GM12878 (cell line): ENCODE measurements around the gene ASIC1. TPM values are rescaled to one million over a fixed set of nuclear protein-coding genes. Genes with fewer than 3 reads are reported as not detected.

ENCODE experiments used
- ATAC-seq: fragments of 200-7000 bp; cut with Tn5 transposase; 3 replicates; pipeline ENCODE4 v1.9.1; 2020; ENCODE audit warnings: mild to moderate bottlenecking, moderate library complexity
- BruUV-seq: library from RNA; stranded (reverse); fragments of 400-500 nt; replicated peaks from 2 replicates; lab custom pipeline; 2021; lab: Mats Ljungman, UMichigan
- CTCF ChIA-PET: fragments of 300-600 bp; sonication (Branson Sonifier 250); formaldehyde crosslinking; extraction: SDS; loops from one replicate; lab custom pipeline; 2021; ENCODE audit warnings: inconsistent platforms; lab: Yijun Ruan, JAX
- POLR2A ChIA-PET: fragments of 350-600 bp; formaldehyde crosslinking; extraction: SDS; loops from one replicate; lab custom pipeline; 2021; ENCODE audit warnings: inconsistent platforms; lab: Charles Lee
- RAD21 ChIA-PET: fragments of 300-600 bp; sonication (Branson Sonifier 250); formaldehyde crosslinking; loops from one replicate; lab custom pipeline; 2023; ENCODE audit warnings: antibody characterized with exemption; ENCODE audit not compliant: unreplicated experiment; lab: Charles Lee
- SMC1A ChIA-PET: fragments of 300-600 bp; sonication (Branson Sonifier 250); formaldehyde crosslinking; loops from one replicate; lab custom pipeline; 2023; ENCODE audit not compliant: unreplicated experiment, uncharacterized antibody; lab: Charles Lee
- DNase-seq: peaks from one replicate; pipeline ENCODE4 v3.0.0-alpha.2; 2011; ENCODE audit warnings: low read depth, low spot score
- FAIRE-seq: peaks from 3 replicates; lab custom pipeline; 2011; peaks lifted over from hg19 to GRCh38; lab: Jason Lieb, UNC
- H2AFZ ChIP-seq: 2 replicates; pipeline ENCODE4 v1.6.0; 2011; ENCODE audit warnings: low read depth, low read length, control low read depth; ENCODE audit not compliant: control insufficient read depth
- H3K27ac ChIP-seq: 2 replicates; pipeline ENCODE4 v1.5.1; 2011; ENCODE audit warnings: control low read depth; ENCODE audit not compliant: control insufficient read depth, insufficient read depth
- H3K27me3 ChIP-seq, 2 experiments: replicated peaks in 1 of 2; 2 replicates each; pipeline versions ENCODE4 v1.6.0 to v1.6.1; 2011; ENCODE audit warnings: low read length in 1 of 2; ENCODE audit not compliant: control insufficient read depth in 2 of 2, insufficient read depth in 2 of 2
- H3K36me3 ChIP-seq, 2 experiments: 2 replicates each; pipeline ENCODE4 v1.5.1; 2011; ENCODE audit warnings: low read length in 1 of 2; ENCODE audit not compliant: control insufficient read depth in 2 of 2, insufficient read depth in 2 of 2
- H3K4me1 ChIP-seq: 2 replicates; pipeline ENCODE4 v1.6.1; 2011; ENCODE audit warnings: mild to moderate bottlenecking, low read length, moderate library complexity, mixed read lengths; ENCODE audit not compliant: control insufficient read depth, insufficient read depth
- H3K4me2 ChIP-seq: 2 replicates; pipeline ENCODE4 v1.6.0; 2011; ENCODE audit warnings: control low read depth; ENCODE audit not compliant: control insufficient read depth, insufficient read depth
- H3K4me3 ChIP-seq: fragments of 200-600 bp; sonication (generic); 2 replicates; pipeline ENCODE4 v1.5.1; 2016
- H3K79me2 ChIP-seq: 2 replicates; pipeline ENCODE4 v1.6.0; 2011; ENCODE audit warnings: low read length; ENCODE audit not compliant: control insufficient read depth, insufficient read depth
- H3K9ac ChIP-seq: 2 replicates; pipeline ENCODE4 v1.8.0; 2011; ENCODE audit warnings: low read length, control low read depth, mixed read lengths; ENCODE audit not compliant: control insufficient read depth, insufficient read depth
- H3K9me3 ChIP-seq: replicated peaks from 3 replicates; pipeline ENCODE4 v1.5.1; 2011; ENCODE audit warnings: mild to moderate bottlenecking, low read length; ENCODE audit not compliant: control insufficient read depth, insufficient read depth
- H4K20me1 ChIP-seq: 2 replicates; pipeline ENCODE4 v1.6.0; 2011; ENCODE audit not compliant: control insufficient read depth, insufficient read depth
- ASH2L ChIP-seq: fragments of 300-600, 200-600 bp; sonication (generic); IDR thresholded peaks from 2 replicates; pipeline ENCODE4 v1.6.1; 2017; ENCODE audit warnings: low read depth, mild to moderate bottlenecking, borderline replicate concordance
- BHLHE40 ChIP-seq, 2 experiments: fragments of 450-650 bp in 1 of 2; IDR thresholded peaks; 2 replicates each; pipeline ENCODE4 v1.6.1; 2011 to 2017; ENCODE audit warnings: low read depth in 2 of 2, borderline replicate concordance in 1 of 2, improper control_type of control experiment in 1 of 2, low read length in 1 of 2, mild to moderate bottlenecking in 1 of 2
- FOXK2 ChIP-seq: fragments of 450-650 bp; IDR thresholded peaks from 2 replicates; pipeline ENCODE4 v1.6.1; 2017; ENCODE audit warnings: mild to moderate bottlenecking, moderate library complexity
- FOXM1 ChIP-seq: IDR thresholded peaks from 2 replicates; pipeline ENCODE4 v1.6.1; 2012; ENCODE audit warnings: low read depth, mild to moderate bottlenecking, inconsistent platforms, low read length, moderate library complexity
- JUND ChIP-seq: IDR thresholded peaks from 2 replicates; pipeline ENCODE4 v1.6.1; 2012; ENCODE audit warnings: low read depth, mild to moderate bottlenecking, low read length, improper control_type of control experiment, moderate library complexity
- KLF5 ChIP-seq: fragments of 450-650 bp; IDR thresholded peaks from 2 replicates; pipeline ENCODE4 v1.6.1; 2014; ENCODE audit warnings: mild to moderate bottlenecking; ENCODE audit not compliant: partially characterized antibody
- NFXL1 ChIP-seq: fragments of 450-650 bp; IDR thresholded peaks from 2 replicates; pipeline ENCODE4 v1.6.1; 2017; ENCODE audit warnings: antibody characterized with exemption, mild to moderate bottlenecking, borderline replicate concordance
- RB1 ChIP-seq: fragments of 450-650 bp; formaldehyde crosslinking; IDR thresholded peaks from 2 replicates; pipeline ENCODE4 v1.6.1; 2017; ENCODE audit warnings: mild to moderate bottlenecking, borderline replicate concordance
- SPI1 ChIP-seq: IDR thresholded peaks from 2 replicates; pipeline ENCODE4 v1.6.1; 2011; ENCODE audit warnings: low read depth, mild to moderate bottlenecking, low read length, moderate library complexity, borderline replicate concordance; ENCODE audit not compliant: insufficient read depth
- TCF7 ChIP-seq: IDR thresholded peaks from 2 replicates; pipeline ENCODE4 v1.6.1; 2014; ENCODE audit warnings: antibody characterized with exemption, borderline replicate concordance
- ZNF207 ChIP-seq: fragments of 450-650 bp; IDR thresholded peaks from 2 replicates; pipeline ENCODE4 v1.6.1; 2014; ENCODE audit warnings: antibody characterized with exemption, mild to moderate bottlenecking, borderline replicate concordance
- ZNF622 ChIP-seq: fragments of 450-650 bp; IDR thresholded peaks from 2 replicates; pipeline ENCODE4 v1.6.1; 2017; ENCODE audit warnings: mild to moderate bottlenecking, inconsistent platforms
- ZZZ3 ChIP-seq: IDR thresholded peaks from 2 replicates; pipeline ENCODE4 v1.6.1; 2011; ENCODE audit warnings: low read depth; ENCODE audit not compliant: control insufficient read depth, insufficient read length
- WGBS: methylation state at CpG from one replicate; pipeline ENCODE4 v1.1.6; 2016; ENCODE audit warnings: low lambda C conversion rate; ENCODE audit not compliant: insufficient replicate concordance, insufficient coverage; ENCODE audit errors: missing lambda C conversion rate; 5-methylcytosine and 5-hydroxymethylcytosine counted together
- in situ Hi-C: fragments of 300-500 bp; cut with MboI; formaldehyde crosslinking; loops from 9 replicates; pipeline ENCODE4 v1.14.3; 2018; ENCODE audit warnings: mixed read lengths
- intact Hi-C: fragments of 100-400 bp; cut with micrococcal nuclease; formaldehyde crosslinking; loops from one replicate; pipeline ENCODE4 v1.14.2; 2022; ENCODE audit not compliant: unreplicated experiment
- polyA plus RNA-seq, 11 experiments: library from polyadenylated mRNA; depleted of rRNA in 4 of 11; unstranded in 6 of 11; stranded (reverse) in 5 of 11; fragments of >200 nt; fragmentation: Nextera tagmentation in 4 of 11; fragmentation: Illumina TruSeq in 1 of 11; extraction: Ambion mirVana in 4 of 11; extraction: Trizol in 1 of 11; gene quantifications; 1 replicate in 1 of 11; 2 replicates in 10 of 11; pipeline versions ENCODE4 v1.2.1 to v1.2.3, GENCODE V29; 2011 to 2016; ENCODE audit warnings: inconsistent platforms in 2 of 11, missing spikeins in 2 of 11, low read depth in 1 of 11
- total RNA-seq, 4 experiments: library from RNA; depleted of rRNA in 3 of 4; stranded (reverse); fragments of >200 nt in 3 of 4; fragmentation: Illumina TruSeq in 1 of 4; extraction: Trizol in 1 of 4; gene quantifications; 2 replicates each; pipeline versions ENCODE4 v1.2.1 to v1.2.3, GENCODE V29; 2013 to 2021
- TF ChIP-seq, protein P1 (sequence below): IDR thresholded peaks from 2 replicates; pipeline ENCODE4 v1.6.1; 2012; ENCODE audit warnings: low read depth, low read length, improper control_type of control experiment
- TF ChIP-seq, protein P2 (sequence below): fragments of 450-650 bp; formaldehyde crosslinking; IDR thresholded peaks from 2 replicates; pipeline ENCODE4 v1.5.0; 2022; ENCODE audit warnings: mild to moderate bottlenecking, missing genetic modification characterization
- TF ChIP-seq, protein P3 (sequence below): IDR thresholded peaks from 2 replicates; pipeline ENCODE4 v1.6.1; 2012; ENCODE audit warnings: low read depth, low read length, improper control_type of control experiment

Gene ASIC1
- total and polyA plus RNA-seq, 10 of the 15 experiments (the other 5 are each of a cell fraction or from before 2014, with no cell fraction given) = 0.02 to 0.28 (median 0.21) TPM; not detected in 4

DNA sequence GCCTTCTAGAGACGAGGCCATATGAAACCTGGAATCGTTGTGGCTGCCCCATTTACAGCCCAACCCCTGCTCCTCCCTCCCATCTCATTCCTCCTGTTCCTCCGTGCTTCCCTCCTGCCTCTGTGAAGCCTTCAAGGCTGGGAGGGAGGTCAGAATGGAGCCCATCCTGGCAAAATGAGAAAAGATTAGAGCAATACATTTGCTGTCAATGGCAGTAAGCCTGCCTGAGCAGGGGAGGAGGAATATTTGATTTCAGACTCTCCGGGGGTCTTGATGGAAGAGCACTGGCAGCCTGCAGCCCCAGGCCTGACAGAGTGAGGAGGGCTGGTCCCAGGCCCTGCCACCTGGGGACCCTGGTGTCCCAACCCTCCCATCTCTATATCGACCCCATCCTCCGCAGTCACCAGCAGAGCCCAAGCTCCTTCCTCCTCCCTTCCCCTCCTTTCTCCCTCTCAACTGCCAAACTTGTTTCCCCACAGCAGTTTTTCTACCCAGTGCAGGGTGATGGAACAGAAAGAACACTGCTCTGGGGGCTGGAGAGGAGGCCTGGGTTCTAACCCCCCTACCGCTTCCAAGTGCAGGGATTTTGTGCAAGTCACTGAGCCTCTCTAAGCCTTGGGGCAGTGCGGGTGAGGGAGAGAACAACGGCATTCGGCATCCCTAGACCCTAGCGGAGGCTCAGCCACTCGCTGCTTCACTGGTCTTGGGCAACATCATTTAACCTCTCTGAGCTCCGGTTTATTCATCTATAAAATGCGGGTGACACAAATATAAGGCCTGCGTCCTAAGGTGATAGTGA lies 16.1 kb upstream of the ASIC1 start:
- RAD21 ChIA-PET = interaction anchor here (0.6 kb wide), 1 partner anchor 300 kb away, joined by 3 read pairs; the partner anchor contains the start of gene TMBIM6
- FAIRE-seq (no peak), ATAC-seq (no peak), DNase-seq (no peak)
- POLR2A ChIA-PET = no interaction called here
- in situ Hi-C loops = no loop called here
- H3K4me3 ChIP-seq = no peak overlapping the region
- intact Hi-C loops = no loop called here
- no peaks in the 10 kb centered on the region for H3K79me2 ChIP-seq
- no peaks in the 10 kb centered on the region for H4K20me1 ChIP-seq
- CTCF ChIA-PET = interaction anchor here (1.3 to 6.7 kb wide), 7 partner anchors 13 to 175 kb away, joined by 3 to 114 read pairs (median 15); partner anchors contain the start of genes COX14 and RACGAP1
- H3K9me3 ChIP-seq = no peaks in the 10 kb centered on the region
- WGBS = 58% methylated on average over 14 of the region's 15 CpGs
- no peaks in the 10 kb centered on the region for H3K4me1 ChIP-seq
- no peaks in the 10 kb centered on the region for H3K36me3 ChIP-seq
- no peak overlapping the region for H3K27ac ChIP-seq
- H2AFZ ChIP-seq = no peak overlapping the region
- H3K27me3 ChIP-seq = no peaks in the 10 kb centered on the region
- no peak overlapping the region for H3K4me2 ChIP-seq
- no peak overlapping the region for H3K9ac ChIP-seq
- SMC1A ChIA-PET = interaction anchor here (0.6 to 1.4 kb wide), 2 partner anchors 29 to 1751 kb away, joined by 3 to 4 read pairs; no protein-coding TSS in a partner anchor
- BruUV-seq = no TSS peak
- TF ChIP-seq NFXL1 (no peak), BHLHE40 (IDR thresholded peaks at IDR 0.05; ENCODE audit: borderline replicate concordance in 1 of 2, low read depth in 2 of 2, low read length in 1 of 2) (no peak), FOXK2 (no peak), RB1 (no peak), ZNF207 (no peak), FOXM1 (no peak), JUND (no peak), TCF7 (no peak), ZNF622 (no peak), KLF5 (no peak), ASH2L (no peak), ZZZ3 (no peak), SPI1 (no peak)
- TF ChIP-seq, protein P1, sequence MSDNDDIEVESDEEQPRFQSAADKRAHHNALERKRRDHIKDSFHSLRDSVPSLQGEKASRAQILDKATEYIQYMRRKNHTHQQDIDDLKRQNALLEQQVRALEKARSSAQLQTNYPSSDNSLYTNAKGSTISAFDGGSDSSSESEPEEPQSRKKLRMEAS = no peak
- TF ChIP-seq, protein P2, sequence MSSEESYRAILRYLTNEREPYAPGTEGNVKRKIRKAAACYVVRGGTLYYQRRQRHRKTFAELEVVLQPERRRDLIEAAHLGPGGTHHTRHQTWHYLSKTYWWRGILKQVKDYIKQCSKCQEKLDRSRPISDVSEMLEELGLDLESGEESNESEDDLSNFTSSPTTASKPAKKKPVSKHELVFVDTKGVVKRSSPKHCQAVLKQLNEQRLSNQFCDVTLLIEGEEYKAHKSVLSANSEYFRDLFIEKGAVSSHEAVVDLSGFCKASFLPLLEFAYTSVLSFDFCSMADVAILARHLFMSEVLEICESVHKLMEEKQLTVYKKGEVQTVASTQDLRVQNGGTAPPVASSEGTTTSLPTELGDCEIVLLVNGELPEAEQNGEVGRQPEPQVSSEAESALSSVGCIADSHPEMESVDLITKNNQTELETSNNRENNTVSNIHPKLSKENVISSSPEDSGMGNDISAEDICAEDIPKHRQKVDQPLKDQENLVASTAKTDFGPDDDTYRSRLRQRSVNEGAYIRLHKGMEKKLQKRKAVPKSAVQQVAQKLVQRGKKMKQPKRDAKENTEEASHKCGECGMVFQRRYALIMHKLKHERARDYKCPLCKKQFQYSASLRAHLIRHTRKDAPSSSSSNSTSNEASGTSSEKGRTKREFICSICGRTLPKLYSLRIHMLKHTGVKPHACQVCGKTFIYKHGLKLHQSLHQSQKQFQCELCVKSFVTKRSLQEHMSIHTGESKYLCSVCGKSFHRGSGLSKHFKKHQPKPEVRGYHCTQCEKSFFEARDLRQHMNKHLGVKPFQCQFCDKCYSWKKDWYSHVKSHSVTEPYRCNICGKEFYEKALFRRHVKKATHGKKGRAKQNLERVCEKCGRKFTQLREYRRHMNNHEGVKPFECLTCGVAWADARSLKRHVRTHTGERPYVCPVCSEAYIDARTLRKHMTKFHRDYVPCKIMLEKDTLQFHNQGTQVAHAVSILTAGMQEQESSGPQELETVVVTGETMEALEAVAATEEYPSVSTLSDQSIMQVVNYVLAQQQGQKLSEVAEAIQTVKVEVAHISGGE = no peak
- TF ChIP-seq, protein P3, sequence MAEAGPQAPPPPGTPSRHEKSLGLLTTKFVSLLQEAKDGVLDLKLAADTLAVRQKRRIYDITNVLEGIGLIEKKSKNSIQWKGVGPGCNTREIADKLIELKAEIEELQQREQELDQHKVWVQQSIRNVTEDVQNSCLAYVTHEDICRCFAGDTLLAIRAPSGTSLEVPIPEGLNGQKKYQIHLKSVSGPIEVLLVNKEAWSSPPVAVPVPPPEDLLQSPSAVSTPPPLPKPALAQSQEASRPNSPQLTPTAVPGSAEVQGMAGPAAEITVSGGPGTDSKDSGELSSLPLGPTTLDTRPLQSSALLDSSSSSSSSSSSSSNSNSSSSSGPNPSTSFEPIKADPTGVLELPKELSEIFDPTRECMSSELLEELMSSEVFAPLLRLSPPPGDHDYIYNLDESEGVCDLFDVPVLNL = no peak
